Ovary (tissue), 9 donors: ENCODE data around the gene EXOC6B. TPM values are rescaled to one million over a fixed set of nuclear protein-coding genes. Genes with fewer than 3 reads are reported as not detected.

Experiments used
- DNase-seq, 5 donors: peaks; one replicate each; pipeline ENCODE4 v3.0.0-alpha.2; 2019 to 2020
- H3K27ac ChIP-seq, 2 donors: fragments of 200-600 bp; one replicate each; pipeline versions ENCODE4 v1.5.1 to v1.8.0; 2019 to 2022
- H3K27me3 ChIP-seq: fragments of 200-600 bp; one replicate; pipeline ENCODE4 v1.8.0; 2022
- H3K36me3 ChIP-seq: fragments of 200-600 bp; sonication (generic); one replicate; pipeline ENCODE4 v1.5.1; 2019
- H3K4me1 ChIP-seq: one replicate; pipeline ENCODE4 v1.8.1; 2013; ENCODE audit warnings: mild to moderate bottlenecking, moderate library complexity; ENCODE audit not compliant: insufficient read depth
- H3K4me3 ChIP-seq: fragments of 200-600 bp; sonication (generic); one replicate; pipeline ENCODE4 v1.5.1; 2017
- H3K9me3 ChIP-seq, 2 donors: fragments of 200-600 bp in 1 of 2; sonication (generic) in 1 of 2; one replicate each; pipeline versions ENCODE4 v1.5.1 to v1.8.1; 2013 to 2019; ENCODE audit warnings: mild to moderate bottlenecking in 1 of 2, moderate library complexity in 1 of 2
- EP300 ChIP-seq: sonication (generic); formaldehyde crosslinking; IDR thresholded peaks from one replicate; pipeline ENCODE4 v1.6.1; 2017; ENCODE audit warnings: antibody characterized with exemption
- POLR2A ChIP-seq: fragments of 450-650 bp; IDR thresholded peaks from one replicate; pipeline ENCODE4 v1.6.1; 2017; ENCODE audit warnings: antibody characterized with exemption, mild to moderate bottlenecking, moderate library complexity
- WGBS, 3 donors: extraction: QIAGEN DNeasy Blood & Tissue Kit in 1 of 3; methylation state at CpG; one replicate each; pipeline versions ENCODE4 v1.1.5 to v1.1.7; 2013 to 2017; 5-methylcytosine and 5-hydroxymethylcytosine counted together
- intact Hi-C, 4 donors: fragments of 100-400 bp; cut with DNase I; formaldehyde crosslinking; loops; one replicate each; pipeline versions ENCODE4 v1.11.0 to v1.15.1; 2022 to 2023
- polyA plus RNA-seq, 2 donors: library from polyadenylated mRNA; stranded (reverse); fragments of 200-250 nt in 1 of 2; fragments of 350-450 nt in 1 of 2; fragmentation: Illumina TruSeq in 1 of 2; extraction: RNeasy Lipid Tissue Mini Kit (QIAGEN cat#74804) in 1 of 2; gene quantifications; one replicate each; pipeline ENCODE4 v1.2.3, GENCODE V29; 2013 to 2014
- total RNA-seq, 7 donors: library from RNA; depleted of rRNA in 2 of 7; stranded (reverse); fragments of >200 nt in 2 of 7; fragmentation: NEBNext Ultra II Directional in 3 of 7; extraction: Animal tissue kit (Norgen Biotek cat#: 25700) in 3 of 7; gene quantifications; one replicate each; pipeline versions ENCODE4 v1.1.0 to v1.2.4, GENCODE V29; 2016 to 2023
- TF ChIP-seq, protein P1 (sequence below), 3 donors: fragments of 450-650 bp in 2 of 3; fragments of 200-600 bp in 1 of 3; IDR thresholded peaks; one replicate each; pipeline versions ENCODE4 v1.5.1 to v1.8.0; 2016 to 2022; ENCODE audit warnings: antibody characterized with exemption in 3 of 3, mild to moderate bottlenecking in 1 of 3
- donor health status: DM: no; HTN: no; CAD: no; lungs with moderate emphysema.
- donor health status: DM: no; HTN: no; CAD: no.
- donor health status: Bipolar disorder and iron deficiency.
- donor health status: DM: yes; HTN: yes; CAD: no.
- donor health status: DM: no; HTN: no; CAD: no.
- donor health status: DM: yes; HTN: yes; CAD: no.

The EXOC6B gene
- total and polyA plus RNA-seq, 9 donors = 11.9 to 84.9 (median 57.8) TPM

DNA sequence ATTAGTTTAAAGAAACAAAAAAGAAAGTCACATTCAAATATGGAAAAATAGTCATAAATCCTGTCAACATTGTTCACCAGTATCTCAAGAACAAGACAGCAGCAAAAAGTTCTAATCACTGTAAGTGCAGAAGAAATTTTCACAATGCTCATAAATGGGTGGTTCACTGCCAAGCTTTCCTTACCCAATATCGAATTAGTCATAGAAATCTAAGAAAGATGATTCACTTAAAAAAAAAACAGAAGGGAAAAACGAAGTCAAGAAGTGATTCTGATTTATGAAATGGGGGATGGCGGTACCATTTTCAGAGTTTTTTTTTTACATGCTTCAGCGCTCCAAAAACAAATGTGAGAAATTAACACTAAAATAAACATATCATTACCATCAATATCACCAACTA is 156.7 kb downstream of the EXOC6B start:
- no peak for DNase-seq
- TF ChIP-seq EP300 = no peak
- TF ChIP-seq, protein P1, sequence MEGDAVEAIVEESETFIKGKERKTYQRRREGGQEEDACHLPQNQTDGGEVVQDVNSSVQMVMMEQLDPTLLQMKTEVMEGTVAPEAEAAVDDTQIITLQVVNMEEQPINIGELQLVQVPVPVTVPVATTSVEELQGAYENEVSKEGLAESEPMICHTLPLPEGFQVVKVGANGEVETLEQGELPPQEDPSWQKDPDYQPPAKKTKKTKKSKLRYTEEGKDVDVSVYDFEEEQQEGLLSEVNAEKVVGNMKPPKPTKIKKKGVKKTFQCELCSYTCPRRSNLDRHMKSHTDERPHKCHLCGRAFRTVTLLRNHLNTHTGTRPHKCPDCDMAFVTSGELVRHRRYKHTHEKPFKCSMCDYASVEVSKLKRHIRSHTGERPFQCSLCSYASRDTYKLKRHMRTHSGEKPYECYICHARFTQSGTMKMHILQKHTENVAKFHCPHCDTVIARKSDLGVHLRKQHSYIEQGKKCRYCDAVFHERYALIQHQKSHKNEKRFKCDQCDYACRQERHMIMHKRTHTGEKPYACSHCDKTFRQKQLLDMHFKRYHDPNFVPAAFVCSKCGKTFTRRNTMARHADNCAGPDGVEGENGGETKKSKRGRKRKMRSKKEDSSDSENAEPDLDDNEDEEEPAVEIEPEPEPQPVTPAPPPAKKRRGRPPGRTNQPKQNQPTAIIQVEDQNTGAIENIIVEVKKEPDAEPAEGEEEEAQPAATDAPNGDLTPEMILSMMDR (IDR thresholded peaks at IDR 0.05) = no peak
- no peak for TF ChIP-seq POLR2A
- 70 to 75% (median 73%) methylated on average over 4 of the region's 4 CpGs for WGBS, 3 donors
- Histone ChIP-seq H3K4me1 (no peaks in the 10 kb centered on the region), H3K27me3 (no peaks in the 10 kb centered on the region), H3K9me3 (no peaks in the 10 kb centered on the region), H3K27ac (no peak overlapping the region), H3K36me3 (no peaks in the 10 kb centered on the region), H3K4me3 (no peak overlapping the region)
- intact Hi-C loops = no loop called here

DNA sequence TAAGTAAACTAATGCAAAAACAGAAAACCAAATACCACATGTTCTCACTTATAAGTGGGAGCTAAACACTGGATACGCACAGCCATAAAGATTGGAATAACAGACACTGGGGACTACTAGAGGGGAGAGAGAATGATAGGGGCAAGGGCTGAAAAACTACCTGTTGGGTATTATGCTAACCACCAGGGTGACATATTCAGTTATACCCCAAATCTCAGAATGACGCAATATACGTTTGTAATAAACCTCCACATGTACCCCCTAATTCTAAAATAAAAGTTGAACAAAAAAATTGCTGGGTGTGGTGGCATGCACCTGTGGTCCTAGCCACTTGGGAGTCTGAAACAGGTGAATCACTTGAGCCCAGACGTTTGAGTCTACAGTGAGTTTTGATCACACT is 157.2 kb downstream of the EXOC6B start:
- Histone ChIP-seq H3K27ac (no peak overlapping the region), H3K4me1 (no peaks in the 10 kb centered on the region), H3K27me3 (no peaks in the 10 kb centered on the region), H3K9me3 (no peaks in the 10 kb centered on the region), H3K4me3 (no peak overlapping the region), H3K36me3 (no peaks in the 10 kb centered on the region)
- WGBS, 3 donors = 91 to 97% (median 93%) methylated on average over 4 of the region's 4 CpGs
- no peak for TF ChIP-seq EP300
- TF ChIP-seq POLR2A = no peak
- TF ChIP-seq, protein P1 (IDR thresholded peaks at IDR 0.05) = no peak
- DNase-seq = no peak
- intact Hi-C loops = no loop called here

DNA sequence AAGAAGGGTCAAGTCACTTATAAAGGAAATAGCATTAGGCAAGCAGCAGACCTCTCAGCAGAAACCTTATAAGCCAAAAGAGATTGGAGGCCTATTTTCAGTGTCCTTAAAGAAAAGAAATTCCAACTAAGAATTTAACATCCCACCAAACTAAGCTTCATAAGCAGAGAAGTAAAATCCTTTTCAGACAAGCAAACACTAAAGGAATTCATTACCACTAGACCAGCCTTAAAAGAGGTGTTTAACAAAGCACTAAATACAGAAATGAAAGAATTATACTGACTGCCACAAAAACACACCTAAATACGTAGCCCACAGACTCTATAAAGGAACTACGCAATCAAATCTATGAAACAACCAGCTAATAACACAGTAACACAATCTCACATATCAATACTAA is 160.4 kb downstream of the EXOC6B start:
- Histone ChIP-seq H3K4me1 (no peaks in the 10 kb centered on the region), H3K27me3 (no peaks in the 10 kb centered on the region)
- intact Hi-C loops = no loop called here

DNA sequence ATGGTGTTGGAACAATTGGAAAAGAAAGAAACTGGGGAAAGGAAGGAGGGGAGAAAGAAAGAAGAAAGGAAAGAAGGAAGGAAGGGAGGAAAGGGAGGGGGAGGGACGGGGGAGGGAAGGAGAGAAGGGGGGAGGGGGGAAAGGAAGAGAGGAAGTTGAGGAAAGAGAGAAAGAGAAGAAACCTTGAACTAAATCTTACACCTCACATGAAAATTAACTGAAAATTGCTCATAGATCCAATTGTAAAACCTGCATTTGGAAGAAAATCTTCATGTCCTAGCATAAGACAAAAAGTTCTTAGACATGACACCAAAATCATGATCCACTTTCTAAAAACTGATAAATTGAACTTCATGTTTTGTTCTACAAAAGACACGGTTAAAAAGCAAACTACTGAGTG is 163.8 kb downstream of the EXOC6B start:
- DNase-seq = no peak
- H3K27ac ChIP-seq = no peak overlapping the region
- 82 to 84% (median 82%) methylated on average over 2 of the region's 2 CpGs for WGBS, 3 donors
- no peaks in the 10 kb centered on the region for H3K9me3 ChIP-seq
- H3K27me3 ChIP-seq = no peaks in the 10 kb centered on the region
- no peak overlapping the region for H3K4me3 ChIP-seq
- TF ChIP-seq EP300 (no peak), POLR2A (no peak)
- TF ChIP-seq, protein P1 (IDR thresholded peaks at IDR 0.05) = no peak
- H3K4me1 ChIP-seq = no peaks in the 10 kb centered on the region
- H3K36me3 ChIP-seq = no peaks in the 10 kb centered on the region
- intact Hi-C loops = no loop called here

More for the DNA sequence above, 160.4 kb downstream of the EXOC6B start:
- no peak for DNase-seq
- H3K36me3 ChIP-seq = no peaks in the 10 kb centered on the region
- no peak overlapping the region for H3K27ac ChIP-seq
- no peak overlapping the region for H3K4me3 ChIP-seq
- H3K9me3 ChIP-seq = no peaks in the 10 kb centered on the region
- WGBS, 3 donors = 98 to 100% (median 99%) methylated on average over 2 of the region's 2 CpGs
- TF ChIP-seq POLR2A (no peak), EP300 (no peak)
- TF ChIP-seq, protein P1 (IDR thresholded peaks at IDR 0.05) = no peak
